ENCODE data around the gene BBX.
"Not testable (repeated sequence)": the region's sequence is repeated elsewhere in the genome, so short reads cannot be mapped to it uniquely, and the experiment has no call there.

BBX gene

GRCh38 chr3:107813026-107813425 is 290.3 kb downstream of the BBX start:
- Histone ChIP-seq H3K27me3 (ENCODE audit: low read depth) (no peaks in the 10 kb centered on the region), H3K4me1 (0 out of 2 replicates have a peak, but pooled peaks cover 3% of the 10 kb centered on the region), H3K36me3 (replicated peaks) (no peaks in the 10 kb centered on the region; the same call in 1 of the 2 replicates), H3K9me3 (no peaks in the 10 kb centered on the region), H3K4me3 (no peak overlapping the region)
- no peak for DNase-seq (ENCODE audit: low spot score in 2 of 2)
- in situ Hi-C loops (cut with MboI; ENCODE audit: low sequenced_read_pairs), result no loop called here

- Histone ChIP-seq H3K36me3 (replicated peaks) (no peaks in the 10 kb centered on the region), H3K27me3 (ENCODE audit: low read depth) (no peaks in the 10 kb centered on the region), H3K4me3 (no peak overlapping the region), H3K4me1 (0 out of 2 replicates have a peak, but pooled peaks cover 3% of the 10 kb centered on the region), H3K9me3 (no peaks in the 10 kb centered on the region)
- DNase-seq (ENCODE audit: low spot score in 2 of 2), result no peak
- in situ Hi-C loops (cut with MboI; ENCODE audit: low sequenced_read_pairs), result no loop called here
These were observed 293.3 kb downstream of the BBX start for GRCh38 chr3:107816107-107816506.

GRCh38 chr3:107817076-107817475 is 294.3 kb downstream of the BBX start:
- no peaks in the 10 kb centered on the region for H3K36me3 ChIP-seq (replicated peaks)
- H3K9me3 ChIP-seq, result no peaks in the 10 kb centered on the region
- in situ Hi-C loops (cut with MboI; ENCODE audit: low sequenced_read_pairs), result no loop called here
- H3K27me3 ChIP-seq (ENCODE audit: low read depth), result no peaks in the 10 kb centered on the region
- 0 out of 2 replicates have a peak, but pooled peaks cover 3% of the 10 kb centered on the region for H3K4me1 ChIP-seq
- DNase-seq (ENCODE audit: low spot score in 2 of 2), result no peak
- no peak overlapping the region for H3K4me3 ChIP-seq

- Histone ChIP-seq H3K4me1 (0 out of 2 replicates have a peak, but pooled peaks cover 3% of the 10 kb centered on the region), H3K4me3 (no peak overlapping the region), H3K27me3 (ENCODE audit: low read depth) (no peaks in the 10 kb centered on the region), H3K9me3 (no peaks in the 10 kb centered on the region), H3K36me3 (replicated peaks) (no peaks in the 10 kb centered on the region)
- in situ Hi-C loops (cut with MboI; ENCODE audit: low sequenced_read_pairs), result no loop called here
- DNase-seq (ENCODE audit: low spot score in 2 of 2), result no peak
These were observed 295.3 kb downstream of the BBX start for GRCh38 chr3:107818025-107818424.

- in situ Hi-C loops (cut with MboI; ENCODE audit: low sequenced_read_pairs), result no loop called here
- H3K36me3 ChIP-seq (replicated peaks), result no peaks in the 10 kb centered on the region
- 0 out of 2 replicates have a peak, but pooled peaks cover 3% of the 10 kb centered on the region for H3K4me1 ChIP-seq
- DNase-seq (ENCODE audit: low spot score in 2 of 2), result no peak
- H3K9me3 ChIP-seq, result no peaks in the 10 kb centered on the region
- H3K27me3 ChIP-seq (ENCODE audit: low read depth), result no peaks in the 10 kb centered on the region
- H3K4me3 ChIP-seq, result no peak overlapping the region
These were observed 296.9 kb downstream of the BBX start for GRCh38 chr3:107819656-107820055.

- DNase-seq (ENCODE audit: low spot score in 2 of 2), result no peak
- H3K27me3 ChIP-seq (ENCODE audit: low read depth), result no peaks in the 10 kb centered on the region
- H3K36me3 ChIP-seq (replicated peaks), result no peaks in the 10 kb centered on the region
- no peak overlapping the region for H3K4me3 ChIP-seq
- no peaks in the 10 kb centered on the region for H3K4me1 ChIP-seq
- in situ Hi-C loops (cut with MboI; ENCODE audit: low sequenced_read_pairs), result no loop called here
- H3K9me3 ChIP-seq, result no peaks in the 10 kb centered on the region
These were observed 299.5 kb downstream of the BBX start for GRCh38 chr3:107822308-107822707.

GRCh38 chr3:107824822-107825371 is 302.1 kb downstream of the BBX start:
- no peak overlapping the region for H3K4me3 ChIP-seq
- no peaks in the 10 kb centered on the region for H3K27me3 ChIP-seq (ENCODE audit: low read depth)
- H3K36me3 ChIP-seq (replicated peaks), result no peaks in the 10 kb centered on the region
- no peak for DNase-seq (ENCODE audit: low spot score in 2 of 2)
- no peaks in the 10 kb centered on the region for H3K4me1 ChIP-seq
- in situ Hi-C loops (cut with MboI; ENCODE audit: low sequenced_read_pairs), result no loop called here
- H3K9me3 ChIP-seq, result no peaks in the 10 kb centered on the region

- in situ Hi-C loops (cut with MboI; ENCODE audit: low sequenced_read_pairs), result no loop called here
- H3K27me3 ChIP-seq (ENCODE audit: low read depth), result no peaks in the 10 kb centered on the region
- no peak for DNase-seq (ENCODE audit: low spot score in 2 of 2)
- H3K4me3 ChIP-seq, result no peak overlapping the region
- H3K36me3 ChIP-seq (replicated peaks), result no peaks in the 10 kb centered on the region
- no peaks in the 10 kb centered on the region for H3K4me1 ChIP-seq
- no peaks in the 10 kb centered on the region for H3K9me3 ChIP-seq
These were observed 302.8 kb downstream of the BBX start for GRCh38 chr3:107825556-107825955.

GRCh38 chr3:107826727-107827126 is 304.0 kb downstream of the BBX start:
- Histone ChIP-seq H3K36me3 (replicated peaks) (no peaks in the 10 kb centered on the region), H3K9me3 (no peaks in the 10 kb centered on the region), H3K27me3 (ENCODE audit: low read depth) (no peaks in the 10 kb centered on the region), H3K4me3 (no peak overlapping the region), H3K4me1 (no peaks in the 10 kb centered on the region)
- DNase-seq (ENCODE audit: low spot score in 2 of 2), result no peak
- in situ Hi-C loops (cut with MboI; ENCODE audit: low sequenced_read_pairs), result no loop called here

GRCh38 chr3:107829185-107829584 is 306.4 kb downstream of the BBX start:
- no peaks in the 10 kb centered on the region for H3K9me3 ChIP-seq
- in situ Hi-C loops (cut with MboI; ENCODE audit: low sequenced_read_pairs), result no loop called here
- no peaks in the 10 kb centered on the region for H3K27me3 ChIP-seq (ENCODE audit: low read depth)
- no peaks in the 10 kb centered on the region for H3K4me1 ChIP-seq
- DNase-seq (ENCODE audit: low spot score in 2 of 2), result no peak
- H3K4me3 ChIP-seq, result no peak overlapping the region
- no peaks in the 10 kb centered on the region for H3K36me3 ChIP-seq (replicated peaks)

GRCh38 chr3:107831590-107831989 is 308.8 kb downstream of the BBX start:
- DNase-seq (ENCODE audit: low spot score in 2 of 2), result no peak
- H3K36me3 ChIP-seq (replicated peaks), result no peaks in the 10 kb centered on the region
- no peaks in the 10 kb centered on the region for H3K4me1 ChIP-seq
- H3K27me3 ChIP-seq (ENCODE audit: low read depth), result no peaks in the 10 kb centered on the region
- in situ Hi-C loops (cut with MboI; ENCODE audit: low sequenced_read_pairs), result no loop called here
- H3K9me3 ChIP-seq, result no peaks in the 10 kb centered on the region
- no peak overlapping the region for H3K4me3 ChIP-seq

GRCh38 chr3:107833043-107833442 is 310.3 kb downstream of the BBX start:
- no peaks in the 10 kb centered on the region for H3K4me1 ChIP-seq
- H3K9me3 ChIP-seq, result no peaks in the 10 kb centered on the region
- H3K36me3 ChIP-seq (replicated peaks), result no peaks in the 10 kb centered on the region
- in situ Hi-C loops (cut with MboI; ENCODE audit: low sequenced_read_pairs), result no loop called here
- no peaks in the 10 kb centered on the region for H3K27me3 ChIP-seq (ENCODE audit: low read depth)
- no peak for DNase-seq (ENCODE audit: low spot score in 2 of 2)
- no peak overlapping the region for H3K4me3 ChIP-seq

- Histone ChIP-seq H3K9me3 (no peaks in the 10 kb centered on the region), H3K4me3 (no peak overlapping the region), H3K4me1 (no peaks in the 10 kb centered on the region), H3K36me3 (replicated peaks) (no peaks in the 10 kb centered on the region), H3K27me3 (ENCODE audit: low read depth) (no peaks in the 10 kb centered on the region)
- DNase-seq (ENCODE audit: low spot score in 2 of 2), result no peak
- in situ Hi-C loops (cut with MboI; ENCODE audit: low sequenced_read_pairs), result no loop called here
These were observed 311.1 kb downstream of the BBX start for GRCh38 chr3:107833722-107834416.

- H3K27me3 ChIP-seq (ENCODE audit: low read depth); in situ Hi-C loops (cut with MboI; ENCODE audit: low sequenced_read_pairs); H3K4me1 ChIP-seq; H3K36me3 ChIP-seq (replicated peaks); H3K4me3 ChIP-seq; H3K9me3 ChIP-seq; DNase-seq (ENCODE audit: low spot score in 2 of 2): not testable (repeated sequence)
These were observed 312.2 kb downstream of the BBX start for GRCh38 chr3:107835001-107835400.

Data from HAP-1 (cell line).